ELF-1 (cell line): ENCODE measurements around the gene DLG2.

Experiments
- DNase-seq: peaks from one replicate; pipeline ENCODE4 v3.0.0-alpha.2; 2016; ENCODE audit warnings: low read depth, low spot score

Gene DLG2

DNA sequence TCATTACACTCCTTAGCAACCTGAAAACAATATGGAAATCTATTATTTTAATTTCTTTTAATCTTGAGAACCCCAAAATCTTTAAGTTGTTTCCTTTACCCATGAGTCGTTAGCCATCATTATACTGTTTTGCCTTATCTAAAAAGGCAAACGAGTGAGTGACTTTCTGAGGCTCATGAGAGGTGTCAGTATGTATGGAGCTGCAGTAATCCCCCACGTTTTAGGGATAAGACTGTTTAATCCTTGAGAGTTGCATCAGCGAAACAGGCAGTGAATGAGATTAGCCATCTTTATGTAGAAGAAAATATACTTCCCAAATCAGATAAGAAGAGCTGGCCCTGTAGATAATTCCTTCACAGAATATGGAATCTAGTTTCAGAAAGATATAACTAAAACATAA lies 1147.0 kb downstream of the DLG2 start:
- DNase-seq: no peak

DNA sequence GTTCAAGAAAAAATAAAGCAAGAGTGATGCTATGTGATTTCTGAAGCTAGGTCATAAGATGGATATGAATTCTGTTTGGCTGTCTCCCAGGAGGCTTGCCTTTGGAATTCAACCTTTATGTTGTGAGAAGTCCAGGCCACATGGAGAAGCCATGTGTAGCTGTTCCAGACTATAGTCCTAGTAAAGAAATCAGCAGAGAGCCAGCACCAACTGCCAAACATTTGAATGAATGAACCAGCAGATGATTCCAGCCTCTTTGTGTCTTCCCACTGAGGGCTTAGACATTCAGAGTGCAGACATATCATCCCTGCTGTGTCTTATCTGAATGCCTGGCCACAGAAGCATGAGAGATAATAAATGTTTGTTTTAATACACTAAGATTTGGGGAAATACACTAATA lies 1150.6 kb downstream of the DLG2 start:
- DNase-seq: no peak

DNA sequence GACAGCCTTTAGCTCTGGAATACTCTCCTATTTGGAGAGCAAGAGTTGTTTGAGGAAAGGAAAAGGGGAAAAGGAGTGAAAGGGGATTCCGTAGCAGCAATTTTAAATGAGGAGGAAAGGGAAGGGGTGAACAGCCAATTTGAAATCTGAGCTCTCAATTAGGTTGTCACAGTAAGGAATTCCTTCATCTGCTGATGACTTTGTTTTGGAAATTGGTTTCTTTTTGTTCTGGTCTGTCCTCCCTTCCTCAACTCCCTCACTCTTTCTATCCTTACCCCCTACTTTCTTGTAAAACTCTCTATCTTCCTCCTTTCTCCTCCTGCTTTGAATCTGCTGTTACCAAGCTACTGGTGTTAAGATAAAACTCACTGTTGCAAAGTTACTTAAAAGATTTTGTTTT lies 1155.6 kb downstream of the DLG2 start:
- peak; percentile 16 for DNase-seq

DNA sequence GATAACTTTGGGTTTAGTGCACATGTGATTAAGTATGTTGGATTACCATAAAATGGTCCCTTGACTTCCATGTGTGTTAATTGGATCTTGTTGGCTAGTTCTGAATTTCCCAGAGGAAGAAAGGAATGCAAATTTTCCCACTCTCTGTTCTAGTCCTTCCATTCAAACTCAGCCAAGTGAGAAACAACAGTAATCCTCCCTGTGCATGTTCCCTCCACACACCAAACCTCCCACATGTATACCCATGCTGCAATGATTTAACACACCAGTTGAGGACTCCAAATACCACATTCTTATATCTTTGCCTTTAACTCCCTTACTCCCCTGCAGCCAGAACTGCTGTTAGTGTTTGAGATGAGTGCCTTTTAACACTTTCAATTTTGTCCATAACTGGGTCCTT lies 1158.9 kb downstream of the DLG2 start:
- no peak for DNase-seq

DNA sequence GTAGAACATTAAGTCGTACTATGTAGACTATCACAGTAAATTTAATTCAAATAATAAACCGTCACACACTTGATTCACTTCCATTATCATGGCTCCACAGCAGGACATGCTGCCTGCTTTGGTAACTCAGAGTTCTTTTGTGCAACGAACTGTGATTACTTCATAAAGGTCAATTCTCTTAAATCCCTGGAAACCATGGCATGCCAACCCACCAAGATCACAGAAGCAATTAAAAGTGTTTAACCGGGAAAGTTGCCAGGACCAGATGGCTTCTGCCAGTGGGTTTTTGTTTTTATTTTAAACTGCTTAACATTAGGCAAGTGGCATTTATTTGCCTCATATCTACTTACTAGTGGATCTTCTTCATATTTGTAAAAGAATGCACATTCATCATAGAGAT lies 1162.1 kb downstream of the DLG2 start:
- no peak for DNase-seq

DNA sequence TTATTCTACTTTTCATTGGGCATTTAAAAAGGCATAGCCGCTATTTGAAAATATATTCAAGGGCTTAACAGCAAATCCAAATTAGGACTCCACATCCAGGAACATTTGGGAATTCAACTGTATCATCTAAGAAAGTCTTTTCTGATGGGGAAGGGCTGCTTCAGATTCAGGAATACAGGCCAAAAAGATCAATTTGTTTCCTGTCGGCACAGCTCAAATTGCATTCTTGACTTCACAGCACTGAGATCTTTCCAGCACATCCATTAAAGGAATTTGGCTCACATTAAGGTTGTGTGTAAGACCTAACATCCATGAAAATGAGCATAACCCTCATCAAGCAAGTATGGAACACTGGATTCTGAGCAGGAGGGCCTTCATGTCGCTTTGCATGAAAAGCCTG lies 1171.5 kb downstream of the DLG2 start:
- DNase-seq: no peak

DNA sequence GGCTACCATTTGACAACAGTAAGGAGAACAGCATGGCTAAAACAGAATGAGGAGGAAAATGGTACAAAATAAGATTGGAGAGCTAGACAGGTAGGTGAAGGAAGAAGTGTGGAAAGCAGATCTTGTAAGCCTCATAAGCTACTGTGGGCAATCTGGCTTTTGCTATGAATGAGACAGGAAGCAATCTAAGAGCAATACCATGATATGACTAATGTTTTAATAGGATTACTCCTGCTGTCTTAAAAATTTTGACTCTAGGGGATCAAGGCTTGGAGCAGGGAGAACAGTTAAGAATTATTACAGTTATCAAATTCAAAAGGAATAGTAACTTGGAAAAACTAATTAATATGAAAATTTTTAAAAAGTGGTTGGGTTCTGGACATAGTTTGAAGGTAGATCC lies 1174.9 kb downstream of the DLG2 start:
- DNase-seq: no peak

DNA sequence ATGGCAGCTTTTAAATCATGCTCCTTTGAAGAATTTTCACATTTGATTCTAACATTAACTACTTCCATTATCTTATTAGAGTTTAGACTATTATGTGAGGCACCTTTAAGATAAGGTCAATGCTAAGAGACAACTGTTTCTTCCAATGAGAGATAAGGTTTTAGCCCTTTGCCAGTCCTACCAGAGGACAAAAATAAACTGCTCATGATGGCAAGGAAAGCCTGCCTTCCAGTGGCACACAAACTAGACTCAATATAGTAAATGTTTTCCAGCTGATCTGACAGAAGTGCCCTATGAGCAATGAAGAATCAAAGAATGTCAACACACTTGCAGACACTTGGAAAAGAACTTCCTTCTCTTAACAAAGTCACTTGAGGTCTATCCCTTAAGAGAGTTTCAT lies 1188.6 kb downstream of the DLG2 start:
- no peak for DNase-seq

DNA sequence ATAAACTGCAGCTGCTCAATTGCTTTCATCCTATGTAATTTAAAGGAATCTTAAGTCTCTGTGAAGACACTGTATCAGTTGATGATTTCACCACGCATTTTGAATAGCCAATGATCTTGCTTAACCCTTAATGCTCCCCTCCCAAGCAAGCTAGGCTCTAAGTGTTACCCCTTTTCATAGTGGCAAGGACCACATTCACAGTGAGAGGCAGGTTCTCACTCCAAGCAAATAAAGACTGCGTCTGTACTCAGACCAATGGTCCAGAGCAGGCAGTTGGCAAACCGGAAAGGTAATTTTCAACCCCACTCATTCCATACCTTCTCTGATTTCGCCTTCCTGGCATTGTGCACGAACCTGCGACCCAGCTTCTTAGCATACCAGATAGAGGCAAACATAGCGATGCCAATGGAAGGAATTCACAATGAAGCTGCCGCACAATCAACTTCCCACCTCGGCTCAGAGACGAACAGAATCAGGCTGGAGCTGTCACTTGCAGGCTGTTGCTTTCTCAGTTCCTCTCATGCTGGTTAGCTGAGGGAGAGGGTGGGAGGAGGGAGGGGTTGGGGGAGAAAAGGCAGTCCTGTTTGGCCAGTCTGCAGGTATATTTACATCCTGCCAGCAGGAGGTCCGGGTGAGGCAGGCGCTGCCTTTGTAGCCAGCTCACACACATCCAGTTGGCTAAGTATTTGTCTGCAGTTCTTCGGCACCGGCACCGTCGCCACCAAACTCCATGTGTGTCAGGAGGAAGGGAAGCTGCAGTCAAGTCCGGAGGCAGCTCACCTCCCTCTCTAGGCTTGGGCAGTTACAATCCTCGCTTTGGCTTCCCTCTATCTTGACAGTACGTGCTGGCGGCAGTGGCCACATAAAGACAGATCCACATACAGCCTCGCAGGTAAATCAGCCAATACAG lies 1189.8 kb downstream of the DLG2 start:
- DNase-seq: peak; percentile 90

DNA sequence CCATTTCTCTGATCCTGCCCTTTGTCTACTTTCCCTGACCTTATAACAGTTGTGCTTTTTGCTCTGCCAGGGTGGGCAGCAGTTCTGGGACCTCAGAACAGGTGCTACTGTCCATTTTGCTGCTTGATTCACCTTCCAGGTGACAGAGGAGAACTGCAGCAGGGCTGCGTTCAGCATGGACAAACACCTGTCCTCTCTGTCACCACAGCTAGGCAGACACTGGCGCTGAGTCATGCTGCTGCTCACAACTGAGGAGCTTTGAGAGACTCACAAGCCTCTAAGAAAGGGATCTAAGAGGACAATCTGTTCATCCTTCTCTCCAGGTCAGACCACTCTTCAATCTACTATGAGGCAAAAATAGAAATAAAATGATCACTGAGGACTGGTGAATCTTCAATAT lies 1196.5 kb downstream of the DLG2 start:
- peak; percentile 8 for DNase-seq

DNA sequence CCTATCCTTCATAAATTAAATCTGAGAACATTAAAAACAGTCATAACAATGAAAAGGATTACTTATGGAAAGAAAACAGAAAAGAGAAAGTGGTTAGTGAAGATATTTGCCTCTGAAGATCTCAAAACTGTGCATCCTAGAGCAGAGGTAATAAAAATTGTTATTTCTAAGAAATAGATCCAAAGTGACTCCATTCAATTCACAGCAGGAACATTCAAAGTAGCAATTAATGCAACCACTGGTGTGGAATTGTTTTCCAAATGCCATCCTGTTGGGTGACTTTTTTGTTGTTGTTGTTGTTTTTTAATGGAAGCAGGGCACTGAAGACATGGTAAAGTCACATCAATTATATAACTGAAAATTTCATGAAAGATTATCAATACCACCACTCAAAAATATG lies 1201.5 kb downstream of the DLG2 start:
- no peak for DNase-seq

DNA sequence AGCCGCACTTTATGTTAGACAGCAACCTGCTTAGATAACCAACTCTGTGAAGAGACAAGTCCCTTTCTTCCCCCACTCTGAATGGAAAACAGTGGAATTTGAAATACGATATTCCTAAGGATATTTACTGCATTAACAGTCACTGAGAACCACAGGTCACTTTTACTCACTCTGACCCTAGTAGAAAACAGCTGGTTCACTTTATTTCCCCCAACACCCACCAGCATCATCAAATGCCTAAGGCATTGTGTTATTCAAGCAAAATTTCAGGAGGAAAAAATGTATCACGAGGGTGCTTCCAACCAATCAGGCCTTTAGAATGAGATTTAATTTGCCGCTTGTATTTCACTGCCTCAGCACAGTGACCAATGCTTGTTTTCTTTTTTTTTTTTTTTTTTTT lies 1206.9 kb downstream of the DLG2 start:
- no peak for DNase-seq

DNA sequence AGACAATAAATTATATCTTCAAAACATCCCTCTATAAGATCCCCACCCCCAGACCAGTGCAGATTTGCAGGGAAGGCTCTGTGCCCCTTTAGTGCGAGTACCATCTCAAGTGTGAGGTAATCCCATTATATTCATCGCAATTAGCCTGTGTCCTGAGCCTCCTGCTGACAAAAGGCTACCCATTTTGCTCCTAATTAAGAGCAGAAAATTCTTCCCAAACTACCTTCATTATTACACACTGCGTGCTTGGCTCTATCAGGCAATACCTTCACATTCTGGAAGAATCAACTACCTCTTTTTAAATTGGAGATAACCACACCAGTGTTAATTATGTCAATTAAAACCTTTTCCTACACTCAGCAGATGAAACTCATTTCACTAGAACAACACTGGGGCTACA lies 1207.5 kb downstream of the DLG2 start:
- DNase-seq: no peak

DNA sequence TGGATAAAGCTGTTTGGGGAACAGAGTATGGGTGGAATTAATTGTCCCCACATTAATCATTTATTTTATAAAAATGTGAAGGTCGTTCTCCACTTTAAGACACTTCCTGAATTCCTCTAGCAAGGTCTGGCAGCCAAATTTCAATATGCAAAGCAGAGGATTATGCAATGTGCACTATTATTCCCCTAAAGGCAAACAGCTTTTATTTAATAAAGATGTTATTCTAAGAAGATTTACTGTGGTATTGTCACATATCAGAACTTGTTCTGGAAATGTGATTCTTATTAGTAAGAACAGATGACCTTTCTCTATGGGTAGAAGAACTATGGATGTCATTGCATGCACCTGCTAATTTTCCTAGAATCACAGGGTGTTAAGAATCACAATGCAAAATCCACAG lies 1212.2 kb downstream of the DLG2 start:
- DNase-seq: no peak

DNA sequence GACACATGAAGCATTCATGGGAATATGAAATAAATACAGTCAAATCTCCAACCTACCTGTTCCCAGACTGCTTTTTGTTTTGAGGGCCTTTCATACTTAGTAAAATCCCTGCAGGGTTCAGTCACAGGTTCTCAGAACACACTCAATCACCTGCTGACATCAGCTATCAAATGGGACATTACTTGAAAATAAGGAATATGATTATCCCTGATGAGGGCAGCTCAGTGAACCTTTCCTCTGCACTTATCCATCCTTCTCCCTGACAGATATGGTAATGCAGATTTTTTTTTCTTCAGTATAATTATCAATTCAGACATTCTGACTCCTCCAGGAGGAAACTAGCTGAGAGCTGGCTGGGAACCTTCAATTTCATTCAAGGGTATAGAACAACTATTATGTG lies 1213.6 kb downstream of the DLG2 start:
- DNase-seq: no peak

DNA sequence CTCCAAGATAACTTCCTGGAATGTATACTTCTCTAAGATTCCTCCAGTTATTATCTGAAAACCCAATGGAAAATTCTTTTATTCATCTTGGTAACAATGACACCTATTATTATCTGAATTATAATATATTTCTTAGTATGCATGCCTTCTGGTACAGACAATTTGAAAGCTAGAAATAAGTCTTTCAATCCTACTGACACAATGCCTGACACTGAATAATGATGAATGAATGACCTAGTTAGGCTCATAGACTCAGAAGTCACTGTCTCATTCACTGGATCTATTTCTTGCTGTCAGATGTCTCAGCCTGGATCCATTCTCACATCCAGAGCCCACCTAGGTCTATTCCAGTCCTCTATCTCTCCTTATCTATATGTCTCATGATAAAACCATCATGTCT lies 1214.3 kb downstream of the DLG2 start:
- DNase-seq: no peak

DNA sequence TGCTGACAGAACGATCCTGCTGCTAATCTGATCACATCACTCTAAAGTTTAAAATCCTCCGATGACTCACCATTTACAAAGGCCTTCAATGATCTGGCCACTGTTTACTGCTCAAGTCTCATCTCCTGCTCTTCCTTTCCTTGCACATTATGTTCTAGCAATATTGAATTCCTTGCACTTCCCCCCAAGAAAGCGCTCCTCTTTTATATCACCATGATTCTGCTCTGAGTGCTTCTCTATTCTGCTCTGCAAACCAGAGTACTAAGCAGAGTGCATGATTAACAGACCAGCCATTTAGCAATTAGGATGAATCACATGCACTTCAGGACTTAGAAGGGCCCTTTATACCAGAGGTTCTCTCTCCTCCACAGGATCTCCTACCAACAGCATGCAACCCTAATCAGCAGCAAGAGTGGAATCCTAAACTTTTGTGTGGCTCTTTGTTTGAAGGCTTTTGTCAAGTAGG lies 1218.2 kb downstream of the DLG2 start:
- no peak for DNase-seq

DNA sequence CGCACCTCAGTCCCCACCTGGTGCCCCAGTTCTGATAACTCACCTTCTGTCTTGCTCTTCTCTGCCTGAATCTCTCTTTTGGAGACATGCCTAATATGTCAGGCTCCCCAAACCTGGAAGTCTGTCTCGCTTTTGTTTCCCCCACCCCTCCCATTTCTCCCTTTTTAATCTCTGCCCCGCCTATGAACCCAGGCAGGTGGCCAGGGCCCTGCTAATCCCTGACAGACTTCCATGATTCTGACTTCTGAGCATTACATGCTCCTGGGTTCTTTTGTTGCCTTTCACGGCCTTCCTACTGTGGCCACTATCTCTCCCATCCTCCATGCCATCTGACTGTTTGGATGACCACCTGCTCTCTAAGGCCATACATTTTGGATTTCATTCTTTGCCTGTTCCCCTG lies 1220.1 kb downstream of the DLG2 start:
- DNase-seq: no peak

DNA sequence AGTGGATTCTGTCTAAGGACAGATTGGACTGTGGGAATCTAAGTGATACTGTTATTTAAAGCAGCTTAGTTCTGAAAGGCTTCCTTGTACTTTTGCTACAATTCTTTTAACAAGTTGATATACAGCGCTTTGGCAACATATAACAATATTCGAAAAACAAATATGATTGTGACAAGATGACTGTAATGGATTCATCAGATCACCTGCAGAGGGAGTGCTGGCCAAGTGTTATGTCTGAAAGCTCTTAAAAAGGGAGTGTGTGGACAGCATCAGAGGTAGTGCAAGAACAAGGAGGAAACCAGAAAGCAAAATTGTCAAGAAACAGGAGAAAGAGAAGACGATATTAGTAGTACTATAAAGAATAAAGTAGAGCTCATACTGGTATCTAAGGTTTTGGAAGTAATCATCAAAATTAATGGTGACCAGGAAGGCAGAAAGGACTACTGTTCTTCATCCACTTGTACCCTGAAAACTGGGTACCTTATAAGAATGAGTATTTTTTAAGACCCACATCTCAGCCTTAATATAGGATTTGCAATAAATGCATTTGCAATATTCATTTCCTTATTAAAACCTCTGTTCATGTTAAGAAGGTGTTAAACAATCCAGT lies 1229.0 kb downstream of the DLG2 start:
- DNase-seq: no peak

DNA sequence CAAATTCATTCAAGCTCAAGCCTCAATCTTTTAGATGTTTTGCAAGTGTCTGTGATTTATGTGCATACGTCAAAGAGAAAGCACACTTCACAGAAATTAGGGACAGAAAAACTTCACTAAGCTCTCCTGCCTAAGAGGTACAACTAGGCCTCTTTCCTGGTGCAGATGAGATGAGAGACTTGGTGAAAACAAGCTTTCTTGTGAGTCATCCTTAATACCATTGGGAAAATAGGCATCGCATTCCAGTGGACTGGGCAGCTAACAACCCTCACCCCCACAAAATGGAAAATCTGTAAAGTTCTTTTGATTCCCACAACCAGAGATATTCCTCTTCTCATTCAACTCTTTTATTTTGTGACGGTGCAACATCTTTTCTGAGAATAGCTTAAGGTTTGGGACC lies 1230.6 kb downstream of the DLG2 start:
- no peak for DNase-seq

DNA sequence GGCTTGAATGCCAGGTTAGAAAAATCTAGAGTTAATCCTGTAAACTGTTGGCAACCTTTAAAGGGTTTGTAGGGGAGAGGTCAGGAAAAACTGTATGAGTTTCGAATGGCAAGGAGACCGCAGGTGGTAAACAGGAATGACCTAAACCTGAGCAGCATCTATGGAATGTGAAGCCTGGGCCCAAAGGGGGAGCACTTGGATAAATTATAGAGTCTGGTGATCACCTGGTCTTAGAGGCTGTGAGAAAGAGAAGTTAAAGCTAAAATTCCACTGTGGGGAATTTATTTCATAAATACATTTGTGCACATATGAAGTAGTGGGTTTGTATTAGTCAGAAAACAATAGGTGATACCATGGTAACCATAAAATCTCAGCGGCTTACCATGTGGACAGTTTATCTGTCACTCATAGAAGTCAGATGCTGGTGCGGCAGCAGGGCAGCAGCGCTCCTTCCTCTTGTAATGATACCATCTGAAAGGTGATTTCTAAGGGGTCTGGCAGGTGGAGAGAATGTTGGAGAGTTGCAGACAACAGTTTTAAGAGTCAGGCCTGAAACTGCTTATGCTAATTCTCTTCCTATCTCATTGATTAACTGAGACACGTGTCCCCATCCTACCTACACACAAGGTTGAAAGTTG lies 1236.6 kb downstream of the DLG2 start:
- peak; percentile 30 for DNase-seq

DNA sequence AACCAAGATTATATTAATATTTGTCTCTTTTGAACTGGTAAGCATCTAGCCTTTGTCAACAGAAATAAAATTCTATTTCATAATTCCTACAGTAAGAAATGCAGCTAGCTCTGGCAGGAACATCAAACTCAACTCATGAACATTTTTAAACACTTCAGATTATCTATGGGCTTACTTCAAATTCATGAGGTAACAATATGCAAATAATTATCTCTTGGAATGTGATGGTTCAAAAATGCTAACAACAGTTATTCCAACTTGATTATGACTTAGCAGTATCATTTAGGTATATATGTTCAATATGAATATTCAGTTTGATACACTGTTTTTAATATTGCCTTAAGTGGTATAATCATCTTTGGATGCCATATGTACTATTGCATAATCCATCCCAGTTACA lies 1237.4 kb downstream of the DLG2 start:
- no peak for DNase-seq

DNA sequence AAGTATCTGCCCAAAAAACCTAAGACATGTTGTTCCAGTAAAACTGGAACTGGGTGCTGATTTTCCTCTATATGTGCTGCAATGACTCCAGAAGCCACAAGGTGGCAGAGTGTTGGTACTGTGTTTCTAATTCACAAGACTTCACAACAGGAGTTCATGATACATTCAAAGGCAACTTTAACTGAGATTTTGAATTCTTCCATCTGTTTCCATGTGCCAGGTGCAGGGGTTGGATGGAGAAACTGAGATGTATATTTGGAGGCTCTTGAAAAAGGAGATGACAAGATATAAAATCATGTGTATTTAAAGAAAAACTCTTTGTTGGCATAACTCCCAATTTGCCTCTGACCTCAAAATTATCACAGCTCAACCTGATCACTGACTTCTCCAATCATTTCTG lies 1242.4 kb downstream of the DLG2 start:
- peak; percentile 39 for DNase-seq
